PC-9 (cell line): ENCODE data around the gene IL17REL. TPM values are rescaled to one million over a fixed set of nuclear protein-coding genes. Genes with fewer than 3 reads are reported as not detected.

ENCODE experiments used
- BruUV-seq: library from RNA; stranded (reverse); fragments of 400-500 nt; replicated peaks from 2 replicates; lab custom pipeline; 2021; lab: Mats Ljungman, UMichigan
- CTCF ChIA-PET: fragments of 300-600 bp; sonication (Branson Sonifier 250); formaldehyde crosslinking; loops from one replicate; lab custom pipeline; 2022; ENCODE audit warnings: antibody characterized with exemption; lab: Charles Lee
- POLR2A ChIA-PET: fragments of 300-600 bp; sonication (Branson Sonifier 250); formaldehyde crosslinking; loops from one replicate; lab custom pipeline; 2022; ENCODE audit warnings: antibody characterized with exemption; ENCODE audit not compliant: unreplicated experiment; lab: Charles Lee
- DNase-seq, 2 experiments: peaks; one replicate each; pipeline versions ENCODE4 v3.0.0 to v3.0.0-alpha.2; 2015 to 2022; ENCODE audit warnings: mixed read lengths in 1 of 2
- H2AFZ ChIP-seq: fragments of 200-600 bp; sonication (generic); 2 replicates; pipeline ENCODE4 v1.8.1; 2017; ENCODE audit warnings: antibody characterized with exemption
- H3F3A ChIP-seq: fragments of 200-600 bp; sonication (generic); 2 replicates; pipeline ENCODE4 v1.8.1; 2017; ENCODE audit warnings: antibody characterized with exemption, mild to moderate bottlenecking, low read depth; ENCODE audit not compliant: insufficient read depth
- H3K27ac ChIP-seq: fragments of 200-600 bp; sonication (generic); 2 replicates; pipeline ENCODE4 v1.6.1; 2016; ENCODE audit warnings: mixed run types
- H3K27me3 ChIP-seq: fragments of 200-600 bp; sonication (generic); 2 replicates; pipeline ENCODE4 v1.6.1; 2016; ENCODE audit warnings: low read depth, mixed run types; ENCODE audit not compliant: insufficient read depth
- H3K36me3 ChIP-seq: fragments of 200-600 bp; sonication (generic); 2 replicates; pipeline ENCODE4 v1.6.1; 2016; ENCODE audit warnings: low read depth, mixed run types
- H3K4me1 ChIP-seq: fragments of 200-600 bp; sonication (generic); replicated peaks from 2 replicates; pipeline ENCODE4 v1.6.1; 2016; ENCODE audit warnings: mixed run types; ENCODE audit not compliant: insufficient read depth
- H3K4me2 ChIP-seq: fragments of 200-600 bp; sonication (generic); 2 replicates; pipeline ENCODE4 v1.6.1; 2017; ENCODE audit warnings: mixed run types
- H3K4me3 ChIP-seq: fragments of 200-600 bp; sonication (generic); 2 replicates; pipeline ENCODE4 v1.6.1; 2016; ENCODE audit warnings: mixed run types
- H3K79me2 ChIP-seq: fragments of 200-600 bp; sonication (generic); 2 replicates; pipeline ENCODE4 v1.6.1; 2017; ENCODE audit warnings: low read depth, mixed run types
- H3K9me2 ChIP-seq: fragments of 200-600 bp; sonication (generic); 2 replicates; pipeline ENCODE4 v1.8.1; 2017; ENCODE audit warnings: mild to moderate bottlenecking; ENCODE audit not compliant: insufficient read depth
- H3K9me3 ChIP-seq: fragments of 200-600 bp; sonication (generic); 2 replicates; pipeline ENCODE4 v1.8.1; 2016; ENCODE audit warnings: low read depth; ENCODE audit not compliant: insufficient read depth
- H4K20me1 ChIP-seq: fragments of 200-600 bp; sonication (generic); 2 replicates; pipeline ENCODE4 v1.8.1; 2017; ENCODE audit not compliant: insufficient read depth
- CTCF ChIP-seq: fragments of 200-600 bp; sonication (generic); conservative IDR thresholded peaks from 2 replicates; pipeline ENCODE4 v1.6.1; 2017; ENCODE audit warnings: mixed run types, antibody characterized with exemption, mild to moderate bottlenecking, moderate library complexity
- EZH2 ChIP-seq: fragments of 200-600 bp; sonication (generic); IDR thresholded peaks from 2 replicates; pipeline ENCODE4 v1.8.0; 2017; ENCODE audit warnings: antibody characterized with exemption, low read depth
- intact Hi-C: fragments of 100-400 bp; cut with micrococcal nuclease; formaldehyde crosslinking; loops from one replicate; pipeline ENCODE4 v1.10.0; 2022; ENCODE audit not compliant: unreplicated experiment
- total RNA-seq: library from RNA; stranded (reverse); gene quantifications from 2 replicates; pipeline ENCODE4 v1.2.3, GENCODE V29; 2021

IL17REL gene
- total RNA-seq, 1 experiment from 2014 or later, result not detected

- POLR2A ChIA-PET, result no interaction called here
- H3K27ac ChIP-seq, result no peak overlapping the region
These were observed 3.1 kb upstream of the IL17REL start for GRCh38 chr22:50015451-50016307.

GRCh38 chr22:50014655-50015401 is 2.3 kb upstream of the IL17REL start:
- no peak for DNase-seq
- H2AFZ ChIP-seq, result no peak overlapping the region
- H3K4me1 ChIP-seq, result 0 out of 2 replicates have a peak, but pooled peaks cover 3% of the 10 kb centered on the region
- no peaks in the 10 kb centered on the region for H3K79me2 ChIP-seq
- no TSS peak for BruUV-seq
- no peaks in the 10 kb centered on the region for H3K9me3 ChIP-seq
- H3K36me3 ChIP-seq, result no peaks in the 10 kb centered on the region
- peaks cover 51% of the 10 kb centered on the region for H3K27me3 ChIP-seq
- intact Hi-C loops, result no loop called here
- POLR2A ChIA-PET, result no interaction called here
- H3K4me3 ChIP-seq, result no peak overlapping the region
- H3K4me2 ChIP-seq, result no peak overlapping the region
- no peak for TF ChIP-seq CTCF
- TF ChIP-seq EZH2, result no peak
- H3F3A ChIP-seq, result no peaks in the 10 kb centered on the region; the same call in 1 of the 2 replicates
- CTCF ChIA-PET, result no interaction called here
- H4K20me1 ChIP-seq, result 0 out of 2 replicates have a peak, but pooled peaks cover 6% of the 10 kb centered on the region
- H3K9me2 ChIP-seq, result no peaks in the 10 kb centered on the region
- H3K27ac ChIP-seq, result no peak overlapping the region

More at GRCh38 chr22:50015451-50016307, 3.1 kb upstream of the IL17REL start:
- H3F3A ChIP-seq, result no peaks in the 10 kb centered on the region; the same call in 1 of the 2 replicates
- H3K4me3 ChIP-seq, result no peak overlapping the region
- H3K4me1 ChIP-seq, result 0 out of 2 replicates have a peak, but pooled peaks cover 3% of the 10 kb centered on the region
- BruUV-seq, result no TSS peak
- TF ChIP-seq EZH2, result no peak
- no peaks in the 10 kb centered on the region for H3K79me2 ChIP-seq
- H2AFZ ChIP-seq, result no peak overlapping the region
- H3K9me3 ChIP-seq, result no peaks in the 10 kb centered on the region
- H3K9me2 ChIP-seq, result no peaks in the 10 kb centered on the region
- no peak for DNase-seq
- CTCF ChIA-PET, result no interaction called here
- intact Hi-C loops, result no loop called here
- peaks cover 58% of the 10 kb centered on the region for H3K27me3 ChIP-seq
- H3K4me2 ChIP-seq, result no peak overlapping the region
- H3K36me3 ChIP-seq, result no peaks in the 10 kb centered on the region
- H4K20me1 ChIP-seq, result 0 out of 2 replicates have a peak, but pooled peaks cover 6% of the 10 kb centered on the region

- 0 out of 2 replicates have a peak, but pooled peaks cover 3% of the 10 kb centered on the region for H3K4me1 ChIP-seq
- no peak overlapping the region for H3K27ac ChIP-seq
- H3K36me3 ChIP-seq, result no peaks in the 10 kb centered on the region
- no peak for TF ChIP-seq CTCF
- TF ChIP-seq EZH2, result no peak
- peaks cover 44% of the 10 kb centered on the region for H3K27me3 ChIP-seq
- intact Hi-C loops, result no loop called here
- H4K20me1 ChIP-seq, result 0 out of 2 replicates have a peak, but pooled peaks cover 6% of the 10 kb centered on the region
- H3K9me3 ChIP-seq, result no peaks in the 10 kb centered on the region
- H2AFZ ChIP-seq, result no peak overlapping the region
- DNase-seq, result no peak
- H3K9me2 ChIP-seq, result no peaks in the 10 kb centered on the region
- H3K79me2 ChIP-seq, result no peaks in the 10 kb centered on the region
- H3F3A ChIP-seq, result no peaks in the 10 kb centered on the region; the same call in 1 of the 2 replicates
- ChIA-PET POLR2A (no interaction called here), CTCF (interaction anchor here (0.5 kb wide), 1 partner anchor 511 kb away, joined by 3 read pairs; the partner anchor contains the start of gene SCO2)
- no TSS peak for BruUV-seq
- no peak overlapping the region for H3K4me2 ChIP-seq
- no peak overlapping the region for H3K4me3 ChIP-seq
These were observed 1.5 kb upstream of the IL17REL start for GRCh38 chr22:50014053-50014501.
